GM12892 (cell line): ENCODE results near the gene C13orf42. TPM values are rescaled to one million over a fixed set of nuclear protein-coding genes. Genes with fewer than 3 reads are reported as not detected.

ENCODE experiments used
- DNase-seq: peaks from one replicate; pipeline ENCODE4 v3.0.0; 2011; ENCODE audit not compliant: insufficient read length
- FAIRE-seq: peaks from 2 replicates; lab custom pipeline; 2011; peaks lifted over from hg19 to GRCh38; lab: Jason Lieb, UNC
- POLR2A ChIP-seq: IDR thresholded peaks from 2 replicates; pipeline ENCODE4 v1.6.1; 2011; ENCODE audit warnings: low read depth, low read length, control low read depth
- POLR2AphosphoS5 ChIP-seq: IDR thresholded peaks from 2 replicates; pipeline ENCODE4 v1.6.1; 2011; ENCODE audit warnings: low read depth, low read length, control low read depth
- TAF1 ChIP-seq: IDR thresholded peaks from 2 replicates; pipeline ENCODE4 v1.6.1; 2011; ENCODE audit warnings: low read depth, mild to moderate bottlenecking, control low read depth, low read length, borderline replicate concordance
- polyA plus RNA-seq: library from polyadenylated mRNA; unstranded; fragments of >200 nt; gene quantifications from one replicate; pipeline ENCODE4 v1.2.1, GENCODE V29; 2012; ENCODE audit warnings: missing spikeins, inconsistent platforms; ENCODE audit not compliant: missing spikeins

The C13orf42 gene
- not detected for polyA plus RNA-seq

GRCh38 chr13:51111174-51111573 is at the start of gene C13orf42:
C13orf42 (minus strand) TSS chr13:51111274; CDS start chr13:51111209, 65 bp downstream.
- FAIRE-seq (no peak), DNase-seq (no peak)
- TF ChIP-seq TAF1 (no peak), POLR2AphosphoS5 (no peak), POLR2A (no peak)

DNA sequence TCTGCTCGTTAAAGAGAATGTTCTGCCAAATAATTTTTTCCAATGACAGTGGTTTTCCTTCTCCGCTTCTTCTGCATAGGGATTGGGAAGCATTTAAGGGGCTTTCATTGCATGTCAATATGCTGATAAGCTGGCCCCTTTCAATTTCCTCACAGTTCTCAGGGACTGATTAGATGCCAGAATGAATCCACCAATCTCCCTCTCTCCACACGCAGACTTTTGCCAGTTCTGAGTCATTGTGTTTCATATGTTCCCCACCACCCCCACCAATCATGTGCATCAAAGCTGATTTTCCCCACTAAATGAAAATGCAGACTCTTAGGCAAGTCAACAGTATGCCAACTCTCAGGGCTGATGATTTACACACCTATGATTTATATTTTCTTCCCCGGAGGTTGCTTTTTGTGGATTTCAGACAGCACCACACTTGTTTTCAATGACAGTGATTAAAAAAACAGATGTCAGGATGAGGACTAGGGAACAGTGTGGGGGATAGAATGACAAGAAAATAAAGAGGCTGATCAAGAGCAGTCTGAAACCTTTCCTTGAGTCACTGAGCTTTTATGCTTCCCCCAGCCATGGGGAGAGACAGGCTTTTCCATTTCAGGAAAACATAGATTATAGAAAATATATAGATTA is 47.9 kb upstream of the C13orf42 start:
- TF ChIP-seq POLR2A (no peak), POLR2AphosphoS5 (no peak)
- FAIRE-seq: no peak
- no peak for DNase-seq

DNA sequence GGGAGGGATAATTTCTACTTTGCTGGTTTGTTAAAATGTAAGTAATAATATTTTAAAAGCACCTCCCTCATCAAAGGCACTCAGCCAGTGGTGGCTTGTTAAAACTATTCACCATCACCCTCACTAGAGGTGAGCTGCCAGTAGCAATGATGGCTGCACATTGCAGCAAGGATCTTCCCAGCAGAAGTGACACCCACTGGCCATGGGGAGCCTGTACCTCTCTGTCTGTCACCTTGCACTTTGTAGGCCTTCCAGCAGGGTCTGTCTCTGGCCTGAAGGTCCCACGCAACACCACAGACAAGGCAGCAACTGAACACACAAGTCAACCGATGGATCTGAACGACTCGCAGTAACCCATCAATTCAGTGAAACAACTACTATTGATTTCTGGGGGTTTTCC is 47.3 kb upstream of the C13orf42 start:
- no peak for TF ChIP-seq TAF1
- no peak for TF ChIP-seq POLR2A
- no peak for TF ChIP-seq POLR2AphosphoS5
- DNase-seq (no peak), FAIRE-seq (no peak)

DNA sequence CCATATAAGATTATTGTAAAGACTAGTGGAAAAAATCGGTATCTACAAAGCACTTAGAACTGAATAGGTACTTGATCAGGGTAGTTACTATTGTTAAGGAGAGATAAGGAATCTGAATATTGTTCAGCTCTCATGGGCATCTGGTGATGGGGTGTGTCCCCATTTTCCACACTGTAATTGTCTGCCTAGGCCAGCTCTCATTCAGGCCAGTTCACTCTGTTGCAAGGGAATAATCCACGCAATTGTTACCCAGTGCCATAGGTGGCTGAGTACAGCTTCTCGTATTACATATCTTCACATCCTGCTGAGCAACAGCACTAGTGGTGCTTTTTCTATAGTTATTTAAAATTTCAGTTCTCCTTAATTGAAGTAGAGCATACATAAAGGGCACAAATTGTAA is 45.6 kb upstream of the C13orf42 start:
- DNase-seq (no peak), FAIRE-seq (no peak)
- TF ChIP-seq TAF1 (no peak), POLR2A (no peak), POLR2AphosphoS5 (no peak)

DNA sequence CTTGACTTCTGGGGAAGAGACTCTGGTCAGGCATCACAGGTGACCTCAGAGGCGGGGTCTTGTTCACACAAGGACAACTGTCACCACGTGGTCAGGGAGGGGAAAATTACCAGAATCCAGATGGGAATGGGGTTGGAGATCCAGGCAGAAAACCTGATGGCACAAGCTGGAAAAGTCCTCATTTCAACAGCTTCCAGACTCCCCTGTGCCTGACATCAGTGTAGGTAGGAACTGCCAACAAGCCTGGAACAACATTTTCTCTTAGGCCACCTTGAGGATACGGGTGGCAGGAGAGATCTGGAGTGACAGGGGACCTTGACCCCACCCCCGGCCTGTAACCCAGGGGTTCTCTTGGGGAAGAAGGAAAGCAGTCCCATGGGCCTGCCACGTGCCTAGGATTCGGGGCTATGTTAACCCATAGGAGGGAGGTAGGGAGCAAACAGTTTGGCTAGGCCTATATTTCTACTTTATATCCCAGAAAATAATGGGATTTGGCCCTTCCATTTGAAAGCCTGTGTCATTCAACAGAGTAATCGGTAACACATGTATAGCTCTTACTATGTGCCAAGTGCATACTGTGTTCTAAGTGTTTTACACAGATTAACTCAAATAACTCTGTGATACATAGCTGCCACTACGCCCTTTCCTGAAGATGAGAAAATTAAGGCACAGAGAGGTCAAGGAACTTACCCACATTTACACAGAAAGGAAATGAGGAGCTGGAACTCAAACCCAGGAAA is 44.9 kb upstream of the C13orf42 start:
- FAIRE-seq (no peak), DNase-seq (no peak)
- TF ChIP-seq POLR2AphosphoS5: no peak
- TF ChIP-seq POLR2A: no peak
- no peak for TF ChIP-seq TAF1

DNA sequence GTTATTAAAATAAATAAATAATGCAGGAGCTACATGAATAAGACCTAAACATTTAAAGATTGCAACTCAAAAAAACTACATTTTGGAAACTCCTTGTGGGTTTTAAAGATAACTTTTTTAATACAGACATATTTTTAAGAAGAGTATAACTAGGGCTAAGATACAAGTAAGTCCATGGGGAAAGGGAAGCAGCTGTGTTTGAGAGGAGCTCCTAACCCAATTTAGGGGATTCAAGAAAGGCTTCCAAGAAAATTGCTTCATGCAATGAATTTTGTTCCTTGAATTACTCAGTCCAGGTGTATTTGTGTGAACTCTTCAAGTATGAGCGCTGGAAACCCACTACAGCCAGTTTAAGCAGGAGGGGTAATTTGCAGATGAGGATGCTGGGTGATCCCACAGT is 44.1 kb upstream of the C13orf42 start:
- DNase-seq (no peak), FAIRE-seq (no peak)
- TF ChIP-seq POLR2AphosphoS5 (no peak), POLR2A (no peak), TAF1 (no peak)

DNA sequence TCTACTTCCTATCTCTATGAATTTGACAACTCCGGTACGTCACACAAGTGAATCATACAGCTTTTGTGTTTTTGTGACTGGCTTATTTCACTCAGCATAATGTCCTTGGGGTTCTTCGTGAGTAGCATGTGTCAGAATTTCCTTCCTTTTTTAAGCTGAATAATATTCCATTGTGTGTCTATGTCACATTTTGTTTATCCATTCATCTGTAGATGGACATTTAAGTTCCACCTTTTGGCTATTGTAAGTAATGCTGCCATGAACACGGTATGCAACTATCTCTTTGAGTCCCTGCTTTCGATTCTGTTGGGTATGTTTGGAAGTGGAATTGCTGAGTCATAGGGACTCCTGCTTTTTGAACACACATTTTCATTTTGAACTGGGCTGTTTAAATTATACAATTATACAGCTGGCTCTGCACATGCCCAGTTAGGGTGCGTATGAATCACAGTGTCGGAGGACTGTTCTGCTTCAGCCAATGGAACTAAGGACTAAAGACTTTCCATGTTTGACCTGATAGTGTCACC is 43.0 kb upstream of the C13orf42 start:
- TF ChIP-seq TAF1 (no peak), POLR2AphosphoS5 (no peak), POLR2A (no peak)
- DNase-seq (no peak), FAIRE-seq (no peak)

GRCh38 chr13:51153527-51153926 is 42.5 kb upstream of the C13orf42 start:
- FAIRE-seq: no peak
- TF ChIP-seq POLR2AphosphoS5 (no peak), POLR2A (no peak)

GRCh38 chr13:51152701-51153100 is 41.6 kb upstream of the C13orf42 start:
- no peak for TF ChIP-seq POLR2A
- FAIRE-seq: no peak
- no peak for DNase-seq

More at GRCh38 chr13:51153527-51153926, 42.5 kb upstream of the C13orf42 start:
- no peak for DNase-seq

GRCh38 chr13:51151463-51151862 is 40.4 kb upstream of the C13orf42 start:
- DNase-seq: no peak
- FAIRE-seq: no peak
- TF ChIP-seq POLR2A (no peak), POLR2AphosphoS5 (no peak)

DNA sequence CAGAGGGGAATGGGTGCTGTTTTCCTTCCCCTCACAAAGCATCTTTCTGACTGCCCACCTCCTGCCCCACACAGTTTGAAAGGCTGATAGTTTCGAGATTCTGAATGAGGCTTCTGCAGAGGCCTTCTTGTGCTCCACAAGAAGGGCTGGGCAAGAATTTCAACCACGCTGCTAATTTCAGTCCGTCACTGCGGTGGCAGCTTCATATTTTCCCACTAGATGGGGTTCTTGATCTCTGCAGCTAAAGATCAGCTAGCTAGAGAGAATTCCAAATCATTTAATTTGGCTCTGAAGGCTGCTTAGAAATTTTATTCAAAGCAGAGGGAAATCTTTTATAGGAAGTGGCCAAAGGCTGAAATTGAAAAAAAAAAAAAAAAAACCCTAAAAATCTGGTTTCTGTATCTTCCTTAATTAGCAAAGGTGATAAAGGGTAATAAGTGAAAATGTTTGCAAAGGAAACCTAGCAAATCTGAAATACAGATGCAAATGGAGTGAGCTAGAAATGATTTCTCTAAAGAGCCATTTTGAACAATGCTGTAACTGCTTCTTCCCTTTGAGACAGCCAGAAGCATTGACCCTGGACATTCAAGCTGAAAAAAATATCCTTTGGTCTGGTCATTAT is 38.0 kb upstream of the C13orf42 start:
- DNase-seq (no peak), FAIRE-seq (no peak)
- no peak for TF ChIP-seq TAF1
- no peak for TF ChIP-seq POLR2A
